ENCODE results near the gene PDIA2.

DNA sequence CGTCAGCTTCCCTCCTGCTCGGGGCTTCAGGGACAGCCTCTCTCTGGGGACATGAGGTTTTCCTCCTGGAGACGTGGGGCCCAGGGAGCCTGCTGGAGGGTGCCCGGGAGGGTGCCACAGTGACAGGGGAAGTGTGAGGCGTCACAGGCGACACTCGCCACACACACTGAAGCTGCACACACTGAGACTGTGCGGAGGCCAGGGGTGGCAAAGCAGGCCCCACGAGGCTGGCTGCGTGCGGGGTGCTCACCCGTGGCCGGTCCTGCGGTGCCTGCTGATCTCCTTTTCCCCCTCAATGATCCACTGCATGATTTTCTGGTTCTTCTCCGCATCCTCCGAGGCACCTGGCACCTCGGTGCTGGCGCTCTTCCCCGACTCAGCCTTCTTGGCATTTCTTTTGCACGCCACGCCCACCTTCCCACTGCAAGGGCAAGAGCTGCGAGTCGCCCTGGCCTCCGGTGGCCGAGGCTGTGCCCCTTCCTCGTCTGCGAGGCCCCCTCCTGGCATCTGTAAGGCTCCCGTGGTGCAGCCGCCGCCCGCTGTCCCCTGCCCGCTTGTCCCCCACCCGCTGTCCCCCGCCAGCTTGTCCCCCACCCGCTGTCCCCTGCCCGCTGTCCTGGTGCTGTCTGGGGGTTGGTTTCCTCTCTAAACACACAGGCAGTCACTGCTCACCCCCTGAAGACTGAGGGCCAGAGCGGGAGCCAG is 14.0 kb downstream of the PDIA2 start:
- TF ChIP-seq, protein P1, sequence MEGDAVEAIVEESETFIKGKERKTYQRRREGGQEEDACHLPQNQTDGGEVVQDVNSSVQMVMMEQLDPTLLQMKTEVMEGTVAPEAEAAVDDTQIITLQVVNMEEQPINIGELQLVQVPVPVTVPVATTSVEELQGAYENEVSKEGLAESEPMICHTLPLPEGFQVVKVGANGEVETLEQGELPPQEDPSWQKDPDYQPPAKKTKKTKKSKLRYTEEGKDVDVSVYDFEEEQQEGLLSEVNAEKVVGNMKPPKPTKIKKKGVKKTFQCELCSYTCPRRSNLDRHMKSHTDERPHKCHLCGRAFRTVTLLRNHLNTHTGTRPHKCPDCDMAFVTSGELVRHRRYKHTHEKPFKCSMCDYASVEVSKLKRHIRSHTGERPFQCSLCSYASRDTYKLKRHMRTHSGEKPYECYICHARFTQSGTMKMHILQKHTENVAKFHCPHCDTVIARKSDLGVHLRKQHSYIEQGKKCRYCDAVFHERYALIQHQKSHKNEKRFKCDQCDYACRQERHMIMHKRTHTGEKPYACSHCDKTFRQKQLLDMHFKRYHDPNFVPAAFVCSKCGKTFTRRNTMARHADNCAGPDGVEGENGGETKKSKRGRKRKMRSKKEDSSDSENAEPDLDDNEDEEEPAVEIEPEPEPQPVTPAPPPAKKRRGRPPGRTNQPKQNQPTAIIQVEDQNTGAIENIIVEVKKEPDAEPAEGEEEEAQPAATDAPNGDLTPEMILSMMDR (IDR thresholded peaks at IDR 0.05; ENCODE audit: insufficient read depth, low read length), result no peak
- TF ChIP-seq, protein P2, sequence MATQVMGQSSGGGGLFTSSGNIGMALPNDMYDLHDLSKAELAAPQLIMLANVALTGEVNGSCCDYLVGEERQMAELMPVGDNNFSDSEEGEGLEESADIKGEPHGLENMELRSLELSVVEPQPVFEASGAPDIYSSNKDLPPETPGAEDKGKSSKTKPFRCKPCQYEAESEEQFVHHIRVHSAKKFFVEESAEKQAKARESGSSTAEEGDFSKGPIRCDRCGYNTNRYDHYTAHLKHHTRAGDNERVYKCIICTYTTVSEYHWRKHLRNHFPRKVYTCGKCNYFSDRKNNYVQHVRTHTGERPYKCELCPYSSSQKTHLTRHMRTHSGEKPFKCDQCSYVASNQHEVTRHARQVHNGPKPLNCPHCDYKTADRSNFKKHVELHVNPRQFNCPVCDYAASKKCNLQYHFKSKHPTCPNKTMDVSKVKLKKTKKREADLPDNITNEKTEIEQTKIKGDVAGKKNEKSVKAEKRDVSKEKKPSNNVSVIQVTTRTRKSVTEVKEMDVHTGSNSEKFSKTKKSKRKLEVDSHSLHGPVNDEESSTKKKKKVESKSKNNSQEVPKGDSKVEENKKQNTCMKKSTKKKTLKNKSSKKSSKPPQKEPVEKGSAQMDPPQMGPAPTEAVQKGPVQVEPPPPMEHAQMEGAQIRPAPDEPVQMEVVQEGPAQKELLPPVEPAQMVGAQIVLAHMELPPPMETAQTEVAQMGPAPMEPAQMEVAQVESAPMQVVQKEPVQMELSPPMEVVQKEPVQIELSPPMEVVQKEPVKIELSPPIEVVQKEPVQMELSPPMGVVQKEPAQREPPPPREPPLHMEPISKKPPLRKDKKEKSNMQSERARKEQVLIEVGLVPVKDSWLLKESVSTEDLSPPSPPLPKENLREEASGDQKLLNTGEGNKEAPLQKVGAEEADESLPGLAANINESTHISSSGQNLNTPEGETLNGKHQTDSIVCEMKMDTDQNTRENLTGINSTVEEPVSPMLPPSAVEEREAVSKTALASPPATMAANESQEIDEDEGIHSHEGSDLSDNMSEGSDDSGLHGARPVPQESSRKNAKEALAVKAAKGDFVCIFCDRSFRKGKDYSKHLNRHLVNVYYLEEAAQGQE (IDR thresholded peaks at IDR 0.05; ENCODE audit: insufficient replicate concordance, low read depth), result no peak
- no peak for TF ChIP-seq POLR2AphosphoS5 (IDR thresholded peaks at IDR 0.05; ENCODE audit: low read depth)

Measured in HL-60 (cell line).